ENCODE results near the gene ANKFY1.

DNA sequence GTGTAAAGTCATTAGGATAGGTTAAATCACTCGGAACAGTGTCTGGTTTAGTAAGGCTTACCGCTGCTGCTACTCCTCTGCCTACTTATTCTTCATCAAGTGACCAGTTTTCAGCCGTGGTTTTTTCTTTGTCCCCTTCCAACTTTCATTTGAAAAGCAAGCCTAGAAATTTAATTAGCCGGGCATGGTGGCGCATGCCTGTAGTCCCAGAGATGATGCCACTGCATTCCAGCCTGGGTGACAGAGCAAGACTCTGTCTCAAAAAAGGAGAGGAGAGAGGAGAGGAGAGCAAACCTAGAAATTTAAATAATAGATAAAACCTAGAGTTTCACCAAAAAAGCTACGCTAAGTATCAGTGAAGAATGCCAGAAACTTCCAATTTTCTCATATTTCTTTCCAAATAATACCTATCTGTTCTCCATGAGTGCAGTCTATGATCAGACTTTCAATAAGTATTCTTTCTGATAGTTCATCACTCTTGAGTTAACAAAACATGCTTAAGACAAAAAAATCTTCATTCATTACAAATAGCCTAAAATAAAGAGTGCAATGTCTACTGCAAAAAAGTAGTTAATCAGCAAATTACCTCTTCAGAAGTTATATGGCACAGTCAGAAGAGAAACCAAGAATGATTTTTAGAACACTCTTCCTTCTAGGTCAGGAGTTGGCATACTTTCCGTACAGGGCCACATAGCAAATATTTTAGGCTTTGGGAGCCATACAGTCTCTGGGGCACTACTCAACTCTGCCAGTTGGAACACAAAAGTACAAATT, 15.1 kb downstream of the ANKFY1 start:
- TF ChIP-seq, protein P1, sequence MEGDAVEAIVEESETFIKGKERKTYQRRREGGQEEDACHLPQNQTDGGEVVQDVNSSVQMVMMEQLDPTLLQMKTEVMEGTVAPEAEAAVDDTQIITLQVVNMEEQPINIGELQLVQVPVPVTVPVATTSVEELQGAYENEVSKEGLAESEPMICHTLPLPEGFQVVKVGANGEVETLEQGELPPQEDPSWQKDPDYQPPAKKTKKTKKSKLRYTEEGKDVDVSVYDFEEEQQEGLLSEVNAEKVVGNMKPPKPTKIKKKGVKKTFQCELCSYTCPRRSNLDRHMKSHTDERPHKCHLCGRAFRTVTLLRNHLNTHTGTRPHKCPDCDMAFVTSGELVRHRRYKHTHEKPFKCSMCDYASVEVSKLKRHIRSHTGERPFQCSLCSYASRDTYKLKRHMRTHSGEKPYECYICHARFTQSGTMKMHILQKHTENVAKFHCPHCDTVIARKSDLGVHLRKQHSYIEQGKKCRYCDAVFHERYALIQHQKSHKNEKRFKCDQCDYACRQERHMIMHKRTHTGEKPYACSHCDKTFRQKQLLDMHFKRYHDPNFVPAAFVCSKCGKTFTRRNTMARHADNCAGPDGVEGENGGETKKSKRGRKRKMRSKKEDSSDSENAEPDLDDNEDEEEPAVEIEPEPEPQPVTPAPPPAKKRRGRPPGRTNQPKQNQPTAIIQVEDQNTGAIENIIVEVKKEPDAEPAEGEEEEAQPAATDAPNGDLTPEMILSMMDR (IDR thresholded peaks at IDR 0.05) = no peak
- no peak for TF ChIP-seq ZFX (IDR thresholded peaks at IDR 0.05; ENCODE audit: borderline replicate concordance)

All from 22Rv1 (cell line).